GM21423 (cell line): Measurements from ENCODE around the gene METTL26.
A peak's percentile ranks its signal among the peaks of the same experiment; 100 is the strongest.
"Not testable (repeated sequence)": the region's sequence is repeated elsewhere in the genome, so short reads cannot be mapped to it uniquely, and the experiment has no call there.

Source experiments
- ATAC-seq: cut with Tn5 transposase; IDR thresholded peaks from one replicate; pipeline ENCODE4 v1.9.1; 2021; ENCODE audit warnings: mild to moderate bottlenecking, moderate library complexity; ENCODE audit not compliant: unreplicated experiment

METTL26 gene

GRCh38 chr16:606656-607307 lies 29.3 kb downstream of the METTL26 start:
- ATAC-seq = no peak

- ATAC-seq = no peak
Measured at GRCh38 chr16:603933-604332, 32.2 kb downstream of the METTL26 start.

- no peak for ATAC-seq
Measured at GRCh38 chr16:600781-601180, 35.3 kb downstream of the METTL26 start.

GRCh38 chr16:598823-599739 lies 37.0 kb downstream of the METTL26 start:
- ATAC-seq = no peak

GRCh38 chr16:597655-598054 lies 38.5 kb downstream of the METTL26 start:
- ATAC-seq = not testable (repeated sequence)

GRCh38 chr16:596736-597060 lies 39.4 kb downstream of the METTL26 start:
- ATAC-seq = no peak

GRCh38 chr16:595942-596735 lies 40.0 kb downstream of the METTL26 start:
- ATAC-seq = no peak

GRCh38 chr16:595094-595528 lies 41.0 kb downstream of the METTL26 start:
- ATAC-seq = no peak

GRCh38 chr16:593807-594206 lies 42.3 kb downstream of the METTL26 start:
- ATAC-seq = no peak

- no peak for ATAC-seq
Measured at GRCh38 chr16:593406-593805, 42.7 kb downstream of the METTL26 start.

GRCh38 chr16:592518-593306 lies 43.4 kb downstream of the METTL26 start:
- ATAC-seq = no peak

- no peak for ATAC-seq
Measured at GRCh38 chr16:591892-592517, 44.1 kb downstream of the METTL26 start.

GRCh38 chr16:591231-591630 lies 44.9 kb downstream of the METTL26 start:
- ATAC-seq = no peak

GRCh38 chr16:590815-591200 lies 45.3 kb downstream of the METTL26 start:
- ATAC-seq = no peak

- no peak for ATAC-seq
Measured at GRCh38 chr16:590188-590814, 45.8 kb downstream of the METTL26 start.

- peak; percentile 75 for ATAC-seq
Measured at GRCh38 chr16:589658-590187, 46.4 kb downstream of the METTL26 start, which contains the start of gene RAB40C. Gene RAB40C, plus strand, starts transcription at chr16:590066. Its CDS starts 226 bp downstream, at chr16:590292.

- ATAC-seq = peak; percentile 67
Measured at GRCh38 chr16:588889-589657, 47.0 kb downstream of the METTL26 start.

- ATAC-seq = peak; percentile 4
Measured at GRCh38 chr16:588639-588888, 47.5 kb downstream of the METTL26 start.
